Ammon's horn (tissue), 1 donor: ENCODE data around the gene PAX8.
A peak's percentile ranks its signal among the peaks of the same experiment; 100 is the strongest.

ENCODE experiments used
- DNase-seq: peaks from one replicate; pipeline ENCODE4 v3.0.0-alpha.2; 2016; ENCODE audit warnings: low spot score

The PAX8 gene

GRCh38 chr2:113182471-113183260 lies 96.1 kb downstream of the PAX8 start:
- no peak for DNase-seq

GRCh38 chr2:113181258-113182051 lies 97.3 kb downstream of the PAX8 start:
- peak; percentile 44 for DNase-seq

GRCh38 chr2:113180131-113180946 lies 98.4 kb downstream of the PAX8 start:
- DNase-seq, result no peak

GRCh38 chr2:113179446-113180045 lies 99.2 kb downstream of the PAX8 start:
- DNase-seq, result no peak

- no peak for DNase-seq
Measured at GRCh38 chr2:113178891-113179290, 99.8 kb downstream of the PAX8 start.

- DNase-seq, result no peak
Measured at GRCh38 chr2:113178069-113178746, 100.5 kb downstream of the PAX8 start.

- no peak for DNase-seq
Measured at GRCh38 chr2:113176696-113177355, 101.9 kb downstream of the PAX8 start.

- no peak for DNase-seq
Measured at GRCh38 chr2:113175736-113176695, 102.7 kb downstream of the PAX8 start.

GRCh38 chr2:113175042-113175628 lies 103.6 kb downstream of the PAX8 start:
- no peak for DNase-seq

GRCh38 chr2:113174376-113174750 lies 104.4 kb downstream of the PAX8 start:
- DNase-seq, result no peak

GRCh38 chr2:113173542-113174375 lies 105.0 kb downstream of the PAX8 start, which contains the start of gene PSD4:
PSD4 (plus strand) TSS chr2:113173971; CDS start chr2:113182457, 8,486 bp downstream.
- peak; percentile 70 for DNase-seq

GRCh38 chr2:113172721-113173541 lies 105.8 kb downstream of the PAX8 start:
- no peak for DNase-seq

GRCh38 chr2:113171334-113172075 lies 107.2 kb downstream of the PAX8 start:
- no peak for DNase-seq

- no peak for DNase-seq
Measured at GRCh38 chr2:113169586-113169985, 109.1 kb downstream of the PAX8 start.

- no peak for DNase-seq
Measured at GRCh38 chr2:113169002-113169530, 109.7 kb downstream of the PAX8 start.

GRCh38 chr2:113167962-113168340 lies 110.8 kb downstream of the PAX8 start:
- DNase-seq, result no peak
